ENCODE data around the gene PADI2. TPM values are rescaled to one million over a fixed set of nuclear protein-coding genes. Genes with fewer than 3 reads are reported as not detected.

The PADI2 gene
- total and polyA plus RNA-seq, 2 of the 8 experiments (the other 6 are each of a cell fraction or from before 2014, with no cell fraction given), result 1.6 to 7.5 TPM

GRCh38 chr1:17040135-17040534 is 79.1 kb downstream of the PADI2 start (continued):
- TF ChIP-seq CHD7 (IDR thresholded peaks at IDR 0.05; ENCODE audit: insufficient replicate concordance, low read length) (no peak), MAFK (IDR thresholded peaks at IDR 0.05; ENCODE audit: low read depth, low read length) (no peak), BRCA1 (IDR thresholded peaks at IDR 0.05; ENCODE audit: low read depth, low read length) (no peak), SP1 (IDR thresholded peaks at IDR 0.05; ENCODE audit: low read depth, low read length) (no peak), SIN3A (conservative IDR thresholded peaks at IDR 0.05 in 1 of 2, IDR thresholded peaks at IDR 0.05 in 1 of 2; ENCODE audit: low read depth in 1 of 2, low read length in 2 of 2) (no peak), CHD1 (IDR thresholded peaks at IDR 0.05; ENCODE audit: low read depth, low read length) (no peak), CHD2 (IDR thresholded peaks at IDR 0.05; ENCODE audit: low read length) (no peak), KDM5A (IDR thresholded peaks at IDR 0.05; ENCODE audit: low read length) (no peak), HDAC2 (IDR thresholded peaks at IDR 0.05; ENCODE audit: borderline replicate concordance in 1 of 2, low read depth in 2 of 2, low read length in 2 of 2) (no peak), RBBP5 (IDR thresholded peaks at IDR 0.05; ENCODE audit: borderline replicate concordance, low read depth, low read length) (no peak), USF2 (IDR thresholded peaks at IDR 0.05; ENCODE audit: low read length) (no peak)
